NCI-H69 (cell line): ENCODE measurements around the gene SH3BP4.

ENCODE experiments used
- DNase-seq: peaks from one replicate; lab custom pipeline; 2025; lab: John Stamatoyannopoulos, UW

Gene SH3BP4

DNA sequence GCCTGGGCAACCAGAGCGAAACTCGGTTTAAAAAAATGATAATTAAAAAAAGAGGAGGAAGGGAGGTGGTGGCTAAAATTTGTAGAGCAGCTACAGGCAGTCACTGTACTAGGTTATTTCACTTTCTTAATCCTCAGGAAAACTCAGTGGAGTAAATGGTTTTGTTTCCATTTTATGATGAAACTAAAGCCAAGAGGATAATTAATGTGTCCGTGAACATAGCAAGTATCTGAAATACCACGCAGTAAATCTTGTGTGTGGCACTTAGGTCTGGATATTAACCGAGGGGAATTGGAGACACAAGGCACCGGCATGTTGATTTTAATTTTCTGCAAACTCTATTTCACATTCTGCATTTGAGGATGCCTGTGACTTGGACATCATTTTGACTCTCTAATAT lies 14.5 kb downstream of the SH3BP4 start:
- DNase-seq, result no peak

DNA sequence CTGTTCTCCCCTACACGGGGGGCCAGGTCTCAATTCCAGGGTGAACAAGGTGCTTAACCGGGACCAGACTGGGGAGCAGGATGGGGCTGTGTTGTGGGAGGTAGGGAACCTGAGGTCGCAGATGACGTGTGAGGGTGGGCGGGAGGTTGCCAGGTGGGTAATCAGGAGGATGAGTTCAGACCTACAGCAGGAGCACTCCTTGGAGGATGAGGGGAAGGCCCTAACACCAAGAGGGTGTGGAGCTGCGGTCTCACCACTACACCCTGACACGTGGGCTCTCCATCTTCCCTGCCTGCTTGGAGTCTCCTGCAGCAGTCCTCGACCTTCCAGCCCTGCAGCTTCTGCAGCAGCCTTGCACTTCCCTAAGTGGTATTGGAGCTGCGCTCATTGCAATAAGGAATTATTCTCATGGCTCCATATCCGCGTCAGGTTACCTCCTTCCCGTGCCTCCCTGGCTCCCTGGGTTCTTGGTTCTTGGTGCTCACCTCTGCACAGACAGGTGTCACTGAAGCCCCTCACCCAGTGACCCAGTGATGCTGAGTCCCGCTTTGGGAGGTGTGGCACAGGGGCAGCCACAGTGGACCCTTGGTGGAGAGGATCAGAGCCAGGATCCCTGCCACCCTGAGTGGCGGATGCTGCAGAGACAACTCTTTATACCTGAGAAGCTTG lies 15.5 kb downstream of the SH3BP4 start:
- DNase-seq, result no peak

DNA sequence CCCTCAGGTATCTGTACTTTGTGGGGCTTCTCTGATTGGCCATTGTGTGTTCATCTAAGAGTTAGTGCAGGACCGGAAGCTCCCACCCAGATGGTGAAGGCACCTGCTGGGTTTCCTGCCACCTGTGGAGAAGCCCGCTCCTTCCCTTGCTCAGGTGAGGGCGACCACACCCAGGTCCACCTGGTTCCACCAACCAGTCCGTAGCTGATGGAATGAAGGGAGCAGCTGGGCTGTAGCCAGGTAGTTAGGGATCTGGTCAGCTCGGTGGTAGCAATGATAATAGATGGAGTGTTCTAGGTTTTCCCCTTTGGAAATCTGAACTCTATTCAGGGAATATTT lies 16.0 kb downstream of the SH3BP4 start:
- DNase-seq, result peak; percentile 29

- no peak for DNase-seq
Measured at GRCh38 chr2:234968631-234969305, 17.0 kb downstream of the SH3BP4 start.

GRCh38 chr2:234969306-234970098 lies 17.7 kb downstream of the SH3BP4 start:
- no peak for DNase-seq

DNA sequence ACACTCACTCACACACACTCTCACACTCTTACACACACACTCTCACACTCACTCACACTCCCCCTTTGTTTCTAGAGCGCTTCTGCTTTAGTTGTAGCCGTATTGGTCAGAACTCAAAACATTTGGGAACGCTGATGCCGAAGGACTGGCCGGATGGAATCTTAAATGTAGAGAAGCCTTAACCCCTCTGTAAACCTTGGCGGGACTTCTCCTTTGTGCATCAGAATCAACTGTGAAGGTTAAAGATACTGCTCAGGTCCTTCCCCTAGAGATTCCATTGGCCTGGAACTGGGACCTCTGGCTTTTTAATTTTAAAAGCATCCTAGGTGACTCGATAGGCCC lies 18.3 kb downstream of the SH3BP4 start:
- DNase-seq, result no peak

GRCh38 chr2:234970477-234970882 lies 18.7 kb downstream of the SH3BP4 start:
- DNase-seq, result no peak

- no peak for DNase-seq
Measured at GRCh38 chr2:234971496-234971895, 19.7 kb downstream of the SH3BP4 start.

DNA sequence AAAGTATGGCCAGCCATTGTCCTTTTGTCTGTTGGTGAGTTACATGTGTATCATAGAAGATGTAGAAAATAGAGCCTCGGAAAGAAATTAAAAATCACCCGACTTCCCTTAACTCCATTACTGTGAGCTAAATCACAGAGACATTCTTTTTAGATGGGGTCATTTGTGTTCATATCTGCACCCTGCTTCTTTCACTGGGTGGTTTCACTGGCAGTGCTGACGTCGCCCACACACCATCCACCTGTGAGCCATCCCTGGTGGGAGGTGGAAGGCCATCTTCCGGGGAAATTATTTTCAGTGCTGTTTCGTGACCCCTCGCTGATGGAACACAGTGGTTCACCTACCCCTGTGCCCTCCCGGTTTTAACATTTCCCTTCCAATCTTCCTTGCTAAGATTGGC lies 21.2 kb downstream of the SH3BP4 start:
- no peak for DNase-seq

DNA sequence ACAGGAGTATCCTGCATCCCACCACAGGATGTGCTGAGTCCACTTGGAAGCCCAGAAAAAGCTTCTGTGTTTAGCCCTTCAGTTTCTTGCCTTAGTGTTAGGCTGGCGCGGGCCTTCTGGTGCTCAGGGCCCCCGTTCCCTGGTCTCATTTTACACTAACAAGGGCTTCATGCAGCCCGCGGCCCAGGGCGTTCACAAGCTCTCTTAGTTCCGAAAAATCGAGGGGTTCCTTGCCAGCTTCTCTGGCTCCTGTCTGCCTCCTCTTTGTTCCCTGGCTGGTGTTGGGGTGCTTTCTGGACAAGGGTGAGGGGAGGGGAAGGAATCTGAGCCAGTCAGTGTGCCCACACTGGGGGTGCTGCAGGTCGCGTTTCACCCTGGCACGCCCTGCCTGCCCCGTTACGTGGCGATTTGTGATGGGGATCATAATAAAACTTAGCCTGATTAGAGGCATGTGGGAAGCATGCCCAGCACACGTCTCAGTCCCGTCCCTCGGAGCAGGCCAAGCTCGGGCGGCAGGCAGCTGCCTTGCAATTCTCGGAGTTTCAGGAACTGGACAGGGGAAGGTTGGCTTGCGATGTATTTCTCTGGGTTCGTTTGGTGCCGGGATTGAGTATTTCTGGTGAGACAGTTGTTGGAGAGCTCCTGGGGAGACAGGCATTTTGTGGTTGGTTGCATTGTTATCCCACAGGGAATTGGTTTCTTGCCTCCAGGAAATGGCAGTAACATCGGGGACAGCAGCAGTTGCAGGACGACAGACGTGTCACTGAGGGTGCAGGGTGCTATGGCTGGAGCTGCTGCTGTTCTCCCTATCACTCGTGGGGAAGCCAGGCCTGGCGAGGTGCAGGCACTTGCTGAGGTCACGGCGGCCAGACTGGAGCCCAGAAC lies 22.9 kb downstream of the SH3BP4 start:
- DNase-seq, result peak; percentile 9

DNA sequence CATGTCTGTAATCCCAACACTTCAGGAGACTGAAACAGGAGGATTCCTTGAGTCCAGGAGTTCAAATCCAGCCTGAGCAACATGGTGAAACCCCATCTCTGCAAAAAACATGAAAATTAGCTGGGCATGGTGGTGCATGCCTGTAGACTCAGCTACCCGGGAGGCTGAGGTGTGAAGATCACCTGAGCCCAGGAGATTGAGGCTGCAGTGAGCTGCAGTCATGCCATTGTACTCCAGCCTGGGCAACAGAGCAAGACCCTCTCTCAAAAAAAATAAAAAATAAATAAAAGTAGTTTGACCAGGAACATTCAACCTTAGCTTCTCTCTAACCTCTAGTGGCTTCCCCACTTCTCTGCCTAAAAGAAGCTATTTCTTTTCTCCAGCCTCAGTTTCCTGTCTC lies 23.8 kb downstream of the SH3BP4 start:
- DNase-seq, result no peak

DNA sequence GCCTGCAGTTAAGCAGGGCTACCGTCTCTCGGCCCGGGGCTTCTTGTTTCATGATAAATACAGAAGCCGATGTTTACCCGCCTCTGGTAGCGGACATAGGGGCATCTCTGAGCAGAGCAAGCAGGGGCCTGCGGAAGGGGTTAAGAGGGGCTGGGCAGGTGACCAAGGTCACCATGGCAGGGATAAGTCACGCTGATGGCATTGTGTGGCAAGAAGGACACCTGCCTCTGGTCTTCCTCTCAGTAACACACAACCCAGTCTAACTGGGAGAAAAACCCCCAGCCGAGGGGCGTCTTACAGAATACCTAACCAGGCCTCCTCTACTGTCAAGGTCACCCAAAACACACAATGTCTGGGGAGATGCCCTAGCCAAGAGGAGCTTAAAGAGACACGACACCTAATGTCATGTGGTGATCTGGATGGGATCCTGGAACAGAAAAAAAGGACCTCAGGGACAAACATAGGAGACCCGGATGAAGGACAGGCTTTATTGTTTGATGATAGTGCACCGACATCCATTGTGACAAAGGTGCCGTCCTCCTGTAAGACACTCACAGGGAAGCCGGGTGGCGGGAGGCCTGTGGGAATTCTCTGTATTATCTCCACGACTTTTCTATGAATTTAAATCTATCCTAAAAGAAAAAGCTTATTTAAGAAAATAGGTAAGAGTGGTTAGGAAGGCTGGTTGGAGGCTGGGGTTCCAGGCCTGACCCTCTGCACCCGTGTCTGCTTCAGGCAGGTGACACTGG lies 24.8 kb downstream of the SH3BP4 start:
- DNase-seq, result no peak

DNA sequence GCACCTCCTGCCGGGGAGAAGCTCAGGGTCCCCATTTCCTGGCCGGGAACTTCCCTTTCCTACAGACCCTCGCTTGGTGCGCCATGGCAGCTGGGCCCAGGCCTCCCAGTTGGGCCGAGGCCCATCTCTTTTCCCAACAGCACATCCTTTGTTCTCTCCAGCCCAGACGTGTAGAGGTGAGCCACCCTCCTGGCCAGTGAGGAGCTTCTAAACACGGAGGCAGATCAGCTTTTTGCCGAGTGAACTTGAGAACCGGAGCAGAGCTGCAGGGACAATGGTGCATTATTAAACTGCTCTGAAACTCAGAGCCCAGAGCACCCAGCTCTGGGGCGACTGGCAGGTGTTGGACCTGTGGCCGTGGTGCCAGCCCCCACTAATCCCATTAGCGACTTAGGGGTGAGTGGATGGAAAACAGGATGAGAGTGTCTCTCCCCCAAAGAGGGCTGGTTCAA lies 25.4 kb downstream of the SH3BP4 start:
- no peak for DNase-seq

GRCh38 chr2:234978466-234979203 lies 26.8 kb downstream of the SH3BP4 start:
- peak; percentile 5 for DNase-seq

- peak; percentile 19 for DNase-seq
Measured at GRCh38 chr2:234979204-234980167, 27.7 kb downstream of the SH3BP4 start.

DNA sequence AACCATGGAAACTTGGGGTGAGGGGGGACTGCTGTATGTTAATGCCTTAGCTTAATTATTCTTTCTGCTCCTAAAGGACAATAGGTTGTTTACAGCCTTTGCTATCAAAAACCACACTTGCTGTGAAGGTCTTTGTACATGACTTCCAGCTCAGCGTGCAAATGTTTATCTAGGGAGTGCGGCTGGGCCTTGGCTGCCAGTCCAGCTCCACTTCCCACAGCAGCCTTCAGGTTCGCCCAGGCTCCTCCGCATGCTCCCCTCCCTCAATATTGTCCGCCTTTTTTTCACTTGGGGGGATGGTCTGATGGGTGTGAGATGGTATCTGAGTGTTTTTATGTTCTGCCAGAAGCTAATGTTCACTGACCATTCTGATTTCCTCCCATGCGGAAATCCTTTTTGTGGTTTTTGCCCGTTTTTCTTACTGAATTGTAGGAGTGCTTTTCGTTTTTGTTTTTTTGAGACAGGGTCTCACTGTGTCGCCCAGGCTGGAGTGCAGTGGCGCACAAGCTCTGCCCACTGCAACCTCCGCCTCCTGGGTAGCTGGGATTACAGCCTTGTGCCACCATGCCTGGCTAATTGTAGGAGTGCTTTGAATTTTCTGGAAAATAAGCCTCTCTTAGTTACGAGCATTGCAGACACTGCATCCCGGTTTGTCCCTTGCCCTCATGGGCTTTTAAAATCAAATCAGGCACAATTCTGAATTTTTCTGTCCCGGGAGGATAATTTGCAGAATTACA lies 28.8 kb downstream of the SH3BP4 start:
- DNase-seq, result peak; percentile 68

- peak; percentile 27 for DNase-seq
Measured at GRCh38 chr2:234981197-234982095, 29.6 kb downstream of the SH3BP4 start.
